ENCODE data around the gene PLA2G6. TPM values are rescaled to one million over a fixed set of nuclear protein-coding genes. Genes with fewer than 3 reads are reported as not detected.

The PLA2G6 gene
- total and polyA plus RNA-seq, 2 of the 8 experiments (the other 6 are each of a cell fraction or from before 2014, with no cell fraction given) = 13.2 to 21.0 TPM

DNA sequence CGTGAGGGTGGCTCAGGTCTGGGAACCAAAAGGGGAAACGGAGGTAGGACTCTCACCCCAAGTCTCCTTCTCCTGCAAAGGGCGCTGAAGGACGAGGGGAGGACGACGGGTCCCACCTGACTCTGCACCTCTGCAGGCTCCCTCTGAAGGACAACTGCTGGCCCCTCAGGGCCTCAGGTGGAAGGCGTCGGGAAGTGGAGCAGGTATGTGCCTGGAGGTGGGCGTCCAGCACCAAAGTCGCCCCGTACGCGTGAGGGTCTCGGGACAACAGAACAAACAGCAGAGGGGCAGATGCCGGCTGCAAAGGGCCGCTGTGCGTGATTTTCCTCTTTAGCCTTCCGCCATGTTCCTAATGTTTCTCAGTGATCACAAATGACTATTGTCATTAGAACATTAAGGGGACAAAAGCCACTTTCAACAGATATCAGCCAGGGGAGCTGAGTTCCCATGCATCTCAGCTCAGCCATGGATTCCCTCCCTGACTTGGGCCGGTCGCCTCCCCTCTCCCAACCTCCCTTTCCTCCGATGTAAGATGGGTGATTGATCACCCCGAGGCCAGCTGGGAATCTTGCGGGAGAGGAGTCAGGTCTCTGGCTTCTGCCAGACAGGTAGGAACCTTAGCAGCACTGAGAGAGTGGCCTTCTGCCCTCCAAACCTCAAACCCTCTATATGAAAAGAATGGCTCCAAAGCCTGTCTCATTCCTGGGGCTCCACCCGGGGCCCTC, 98.5 kb downstream of the PLA2G6 start:
- 86% methylated on average over 21 of the region's 24 CpGs; no CpG with 5 or more reads in 1 of the 2 experiments for WGBS, 2 experiments (ENCODE audit: extremely low coverage in 1 of 2, insufficient coverage in 1 of 2, insufficient read length in 1 of 2, insufficient replicate concordance in 2 of 2, low coverage in 1 of 2, low lambda C conversion rate in 2 of 2, missing lambda C conversion rate in 1 of 2)
- H3K9ac ChIP-seq (replicated peaks in 1 of 4; ENCODE audit: extremely low read depth in 1 of 4, low read depth in 3 of 4, low read length in 3 of 4) = no peak overlapping the region
- TF ChIP-seq POLR2AphosphoS5 (IDR thresholded peaks at IDR 0.05; ENCODE audit: low read depth, low read length) (no peak), CEBPB (IDR thresholded peaks at IDR 0.05; ENCODE audit: low read depth, low read length) (no peak), SP4 (IDR thresholded peaks at IDR 0.05; ENCODE audit: low read length) (no peak), SAP30 (IDR thresholded peaks at IDR 0.05; ENCODE audit: insufficient read depth, insufficient replicate concordance, low read length) (no peak), RFX5 (IDR thresholded peaks at IDR 0.05; ENCODE audit: borderline replicate concordance, low read depth, low read length) (no peak), SP1 (IDR thresholded peaks at IDR 0.05; ENCODE audit: low read depth, low read length) (no peak)

More for the DNA sequence above, 98.5 kb downstream of the PLA2G6 start:
- Histone ChIP-seq H3K36me3 (ENCODE audit: control insufficient read depth in 2 of 4, insufficient read depth in 4 of 4, low read length in 3 of 4) (no peaks in the 10 kb centered on the region), H2BK15ac (ENCODE audit: low read length) (peak overlapping the region; percentile 72; the same call in 1 of the 2 replicates), H3K4me1 (replicated peaks in 1 of 4; ENCODE audit: control insufficient read depth in 3 of 4, insufficient read depth in 4 of 4, low read length in 3 of 4) (peaks cover 0 to 28% (median 19%) of the 10 kb centered on the region in 4 experiments; a peak in 6 of 7 replicates), H2AK5ac (ENCODE audit: low read depth, low read length) (no peak overlapping the region), H3K27ac (ENCODE audit: low read depth, low read length) (no peak overlapping the region), H3K23ac (ENCODE audit: insufficient read length) (no peak overlapping the region), H4K91ac (replicated peaks; ENCODE audit: insufficient read length, low read length) (peak overlapping the region; percentile 17), H4K8ac (ENCODE audit: extremely low read depth, insufficient read depth, low read length) (no peak overlapping the region), H3K23me2 (ENCODE audit: low read depth, low read length) (peaks cover 3% of the 10 kb centered on the region), H4K5ac (ENCODE audit: insufficient read length, low read depth, low read length) (no peak overlapping the region), H3K18ac (ENCODE audit: extremely low read depth, low read length) (0 out of 2 replicates have a peak overlapping the region, but pooled peaks have one; percentile 22), H2BK12ac (ENCODE audit: low read depth, low read length) (no peak overlapping the region), H2AFZ (ENCODE audit: low read length) (no peak overlapping the region), H2BK5ac (ENCODE audit: low read depth, low read length) (no peak overlapping the region), H3K79me1 (ENCODE audit: low read depth, low read length) (no peaks in the 10 kb centered on the region), H2BK20ac (ENCODE audit: low read length) (no peak overlapping the region), H3K4me2 (ENCODE audit: insufficient read depth in 1 of 2, low read depth in 2 of 2, low read length in 2 of 2) (no peak overlapping the region; a peak in 1 of 4 replicates), H3K79me2 (ENCODE audit: control insufficient read depth in 1 of 2, insufficient read depth in 2 of 2, low read length in 2 of 2) (no peaks in the 10 kb centered on the region), H3K4ac (replicated peaks; ENCODE audit: insufficient read length, low read depth, low read length) (no peak overlapping the region), H3K27me3 (replicated peaks in 1 of 4; ENCODE audit: control insufficient read depth in 3 of 4, extremely low read depth in 1 of 4, insufficient read depth in 3 of 4, low read length in 3 of 4) (peaks cover 7 to 37% (median 33%) of the 10 kb centered on the region in 4 experiments), H3K56ac (replicated peaks; ENCODE audit: insufficient read length, low read depth, low read length) (no peak overlapping the region), H2BK120ac (replicated peaks; ENCODE audit: low read depth, low read length) (no peak overlapping the region), H3K4me3 (ENCODE audit: extremely low read depth in 1 of 4, insufficient read depth in 2 of 4, low read depth in 3 of 4, low read length in 4 of 4) (0 out of 8 replicates have a peak overlapping the region, but pooled peaks of 1 of the 4 experiments have one; percentile 48), H3K9me3 (ENCODE audit: insufficient read depth in 2 of 2, low read depth in 1 of 2, low read length in 1 of 2) (no peaks in the 10 kb centered on the region), H4K20me1 (replicated peaks in 1 of 2; ENCODE audit: control insufficient read depth in 1 of 2, insufficient read depth in 2 of 2, low read length in 2 of 2) (peaks cover 0 to 3% of the 10 kb centered on the region in 2 experiments), H3K14ac (ENCODE audit: insufficient read length) (no peak overlapping the region)
- ChIA-PET CTCF (ENCODE audit: partially characterized antibody) (interaction anchor here (0.9 to 4.8 kb wide), 6 partner anchors 9 to 31 kb away, joined by 4 to 64 read pairs (median 8); no protein-coding TSS in a partner anchor), POLR2A (ENCODE audit: partially characterized antibody) (interaction anchor here (1.0 kb wide), 3 partner anchors 10 to 82 kb away, joined by 3 to 5 read pairs (median 3); no protein-coding TSS in a partner anchor)
- DNase-seq (ENCODE audit: low read depth in 1 of 2, low spot score in 2 of 2) = no peak
- FAIRE-seq = no peak
